GM06990 (cell line): ENCODE data around the gene PODN.

Experiments
- DNase-seq: peaks from one replicate; pipeline ENCODE4 v3.0.0-alpha.2; 2011; ENCODE audit not compliant: insufficient read length; ENCODE audit errors: extremely low read depth
- H3K27me3 ChIP-seq: replicated peaks from 2 replicates; pipeline ENCODE4 v1.6.0; 2011; ENCODE audit warnings: low read length; ENCODE audit not compliant: control insufficient read depth, insufficient read depth
- H3K36me3 ChIP-seq: 2 replicates; pipeline ENCODE4 v1.5.1; 2011; ENCODE audit warnings: low read length; ENCODE audit not compliant: control insufficient read depth, insufficient read depth
- H3K4me3 ChIP-seq: replicated peaks from 2 replicates; pipeline ENCODE4 v1.5.1; 2011; ENCODE audit warnings: low read depth, mild to moderate bottlenecking, control low read depth, low read length
- CTCF ChIP-seq: IDR thresholded peaks from 2 replicates; pipeline ENCODE4 v1.5.1; 2011; ENCODE audit warnings: low read length, control low read depth, mild to moderate bottlenecking, inconsistent platforms; ENCODE audit not compliant: insufficient read depth, poor library complexity, severe bottlenecking

Gene PODN

DNA sequence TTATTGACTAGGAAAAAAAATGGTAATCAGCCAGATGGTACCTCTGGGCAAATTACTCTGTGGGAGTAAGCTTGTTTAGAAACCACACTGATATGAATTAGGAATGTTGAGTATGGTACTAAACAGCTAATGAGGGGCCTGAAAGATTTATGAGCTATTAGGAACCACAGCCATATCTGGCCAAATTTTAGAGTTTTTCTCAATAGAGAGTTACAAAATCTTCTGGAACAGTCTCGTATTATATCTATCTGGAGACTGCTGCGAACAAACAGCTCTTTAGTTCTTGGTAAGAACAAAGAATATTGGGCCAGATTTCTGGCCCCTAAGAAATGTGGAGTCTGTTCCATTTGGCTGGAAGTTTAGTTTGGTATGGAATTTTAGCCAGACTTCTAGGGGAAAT, 4.9 kb upstream of the PODN start:
- TF ChIP-seq CTCF = no peak
- Histone ChIP-seq H3K36me3 (no peaks in the 10 kb centered on the region; the same call in none of the 2 replicates), H3K27me3 (peaks cover 2% of the 10 kb centered on the region)

GRCh38 chr1:53060579-53060978, 1.4 kb upstream of the PODN start:
- peaks cover 2% of the 10 kb centered on the region for H3K27me3 ChIP-seq
- H3K4me3 ChIP-seq = no peak overlapping the region
- no peaks in the 10 kb centered on the region for H3K36me3 ChIP-seq
- TF ChIP-seq CTCF = no peak
- DNase-seq = no peak

More for the DNA sequence above, 4.9 kb upstream of the PODN start:
- no peak overlapping the region for H3K4me3 ChIP-seq
- DNase-seq = no peak

DNA sequence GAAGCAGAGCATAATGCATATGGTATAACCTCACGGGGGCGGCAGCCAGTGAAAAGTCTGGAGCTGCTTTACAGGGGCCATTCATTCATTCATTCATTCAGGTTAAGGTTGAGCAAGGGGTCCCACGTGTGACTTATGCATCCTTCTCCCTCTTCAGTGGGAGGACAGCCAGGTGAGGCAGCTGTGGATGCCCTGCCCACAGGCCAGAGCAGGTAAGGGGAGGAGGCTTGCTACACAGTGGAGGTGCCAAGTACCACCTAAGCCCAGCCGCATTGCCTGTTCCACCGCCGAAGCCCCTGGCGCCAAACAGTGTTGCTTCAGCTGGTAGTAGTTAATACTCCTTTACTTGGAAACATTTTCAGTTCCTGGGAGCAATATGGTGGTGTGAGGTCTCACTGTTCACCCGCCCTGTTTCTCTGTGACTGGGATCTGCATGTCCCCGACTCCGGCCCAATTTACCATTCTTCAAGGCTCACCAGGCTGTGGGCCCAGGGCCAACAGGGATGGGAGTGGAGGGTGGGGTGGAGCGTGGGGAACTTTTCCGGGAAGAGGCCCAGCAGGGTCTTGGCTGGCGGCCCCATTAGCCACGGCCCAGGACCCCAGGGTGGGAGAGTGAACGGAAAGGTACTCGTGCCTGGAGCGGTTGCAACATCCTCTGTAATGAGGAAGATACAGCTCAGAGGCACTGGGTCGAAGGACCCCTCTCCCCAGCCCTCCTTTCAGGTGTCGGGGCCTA, 722 bp upstream of the PODN start:
- DNase-seq = no peak
- Histone ChIP-seq H3K4me3 (no peak overlapping the region), H3K36me3 (no peaks in the 10 kb centered on the region), H3K27me3 (peaks cover 2% of the 10 kb centered on the region)
- no peak for TF ChIP-seq CTCF

DNA sequence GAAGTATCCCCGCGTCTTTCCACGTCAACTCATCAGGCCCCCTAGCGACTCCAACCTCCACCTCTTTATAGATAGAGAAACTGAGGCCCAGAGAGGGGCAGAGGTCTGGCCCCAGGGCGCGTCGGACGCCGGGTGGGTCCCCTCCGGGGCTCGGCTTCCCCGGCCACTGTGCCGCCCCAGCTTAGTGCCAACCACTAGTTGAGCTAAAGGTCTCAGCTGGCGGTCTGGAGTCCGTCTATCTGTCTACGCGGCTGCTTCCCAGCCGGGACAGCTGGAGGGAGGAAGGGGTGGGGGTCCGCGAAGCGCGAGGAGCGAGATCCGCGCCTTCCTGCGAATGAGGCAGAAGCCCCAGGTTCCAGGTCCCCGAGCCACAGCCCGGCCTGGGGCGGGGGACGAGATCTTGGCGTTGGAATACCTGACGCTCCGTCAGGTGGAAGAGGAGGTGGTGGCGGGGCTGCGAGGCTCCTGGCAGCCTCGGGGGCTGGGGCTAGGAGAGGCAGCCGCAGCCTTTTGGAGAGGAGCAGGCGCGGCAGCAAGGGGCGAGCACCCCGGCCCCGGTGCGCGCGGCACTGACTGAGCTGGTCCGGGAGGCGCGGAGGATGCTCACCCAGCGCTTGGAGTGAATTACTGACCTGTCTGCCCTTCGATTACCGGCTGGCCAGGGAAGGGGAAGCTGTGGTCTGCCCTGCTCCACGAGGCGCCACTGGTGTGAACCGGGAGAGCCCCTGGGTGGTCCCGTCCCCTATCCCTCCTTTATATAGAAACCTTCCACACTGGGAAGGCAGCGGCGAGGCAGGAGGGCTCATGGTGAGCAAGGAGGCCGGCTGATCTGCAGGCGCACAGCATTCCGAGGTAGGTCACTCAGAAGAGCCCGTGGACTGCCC, 937 bp downstream of the PODN start:
- H3K36me3 ChIP-seq = no peaks in the 10 kb centered on the region
- H3K27me3 ChIP-seq = peaks cover 2% of the 10 kb centered on the region
- H3K4me3 ChIP-seq = no peak overlapping the region
- DNase-seq = no peak
- TF ChIP-seq CTCF = no peak

GRCh38 chr1:53063744-53064515, 1.9 kb downstream of the PODN start:
- no peak for DNase-seq
- no peaks in the 10 kb centered on the region for H3K36me3 ChIP-seq
- no peak for TF ChIP-seq CTCF
- H3K4me3 ChIP-seq = no peak overlapping the region
- peaks cover 2% of the 10 kb centered on the region for H3K27me3 ChIP-seq
